ENCODE results near the gene CDPF1. TPM values are rescaled to one million over a fixed set of nuclear protein-coding genes. Genes with fewer than 3 reads are reported as not detected.

CDPF1 gene
- polyA plus RNA-seq, 1 donor from 2014 or later, result 32.7 TPM

DNA sequence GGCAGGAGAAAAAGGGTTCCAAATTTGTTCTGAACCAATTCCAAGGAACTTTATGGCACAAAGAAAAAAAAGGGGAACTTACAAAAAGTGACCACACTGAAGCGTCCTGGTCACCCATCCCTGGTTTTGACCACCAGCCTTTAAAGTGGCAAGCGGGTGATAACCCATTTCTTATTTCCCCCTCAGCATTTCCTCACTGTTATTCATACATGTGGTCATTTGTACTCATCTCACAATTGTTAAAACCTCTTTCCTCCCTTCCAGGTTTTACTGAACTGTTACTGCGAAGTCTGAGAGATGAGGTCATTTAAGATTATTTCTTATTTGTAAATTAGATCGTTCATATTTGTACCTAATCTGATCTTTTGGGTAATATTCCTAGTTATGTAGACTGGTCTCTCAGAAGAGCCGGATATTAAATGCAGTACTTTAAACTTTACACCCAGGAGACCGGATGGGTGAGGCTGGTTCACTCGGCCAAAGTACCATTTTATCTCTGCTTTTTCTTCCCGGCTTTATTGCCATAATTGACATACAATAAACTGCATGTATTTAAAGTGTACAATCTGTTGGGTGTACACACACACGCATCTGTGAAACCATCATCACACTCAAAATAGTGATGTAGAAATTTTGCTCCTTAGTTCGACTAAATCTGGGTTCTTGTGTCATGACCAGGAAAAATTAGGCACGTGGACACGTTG lies 47.0 kb downstream of the CDPF1 start:
- Histone ChIP-seq H3K4me2 (ENCODE audit: low read length) (no peak overlapping the region), H4K20me1 (ENCODE audit: insufficient read depth) (no peaks in the 10 kb centered on the region), H3K27me3 (ENCODE audit: insufficient read depth, low read depth, low read length) (no peaks in the 10 kb centered on the region), H3K9me3 (ENCODE audit: low read length) (peaks cover 6% of the 10 kb centered on the region), H3K79me2 (replicated peaks; ENCODE audit: insufficient read depth, low read length) (no peaks in the 10 kb centered on the region), H3F3A (ENCODE audit: insufficient read depth, low read length, poor library complexity, severe bottlenecking) (no peaks in the 10 kb centered on the region), H3K27ac (ENCODE audit: low read length) (no peak overlapping the region), H3K4me3 (ENCODE audit: low read length) (no peak overlapping the region), H3K9ac (ENCODE audit: low read length) (no peak overlapping the region), H2AFZ (ENCODE audit: low read depth, low read length) (no peak overlapping the region), H3K36me3 (ENCODE audit: insufficient read depth, low read length) (no peaks in the 10 kb centered on the region), H3K9me2 (ENCODE audit: insufficient read depth, low read length) (no peaks in the 10 kb centered on the region)
- TF ChIP-seq POLR2AphosphoS5 (IDR thresholded peaks at IDR 0.05), result no peak
- no peak for TF ChIP-seq MXI1 (conservative IDR thresholded peaks at IDR 0.05; ENCODE audit: poor library complexity, severe bottlenecking)
- TF ChIP-seq SMC3 (conservative IDR thresholded peaks at IDR 0.05; ENCODE audit: poor library complexity), result no peak
- no peak for TF ChIP-seq EP300 (conservative IDR thresholded peaks at IDR 0.05; ENCODE audit: poor library complexity, severe bottlenecking)
- TF ChIP-seq TAF1 (IDR thresholded peaks at IDR 0.05; ENCODE audit: low read depth), result no peak
- TF ChIP-seq EZH2 (IDR thresholded peaks at IDR 0.05; ENCODE audit: borderline replicate concordance, insufficient read depth, low read length, poor library complexity, severe bottlenecking), result no peak
- TF ChIP-seq, protein P1, sequence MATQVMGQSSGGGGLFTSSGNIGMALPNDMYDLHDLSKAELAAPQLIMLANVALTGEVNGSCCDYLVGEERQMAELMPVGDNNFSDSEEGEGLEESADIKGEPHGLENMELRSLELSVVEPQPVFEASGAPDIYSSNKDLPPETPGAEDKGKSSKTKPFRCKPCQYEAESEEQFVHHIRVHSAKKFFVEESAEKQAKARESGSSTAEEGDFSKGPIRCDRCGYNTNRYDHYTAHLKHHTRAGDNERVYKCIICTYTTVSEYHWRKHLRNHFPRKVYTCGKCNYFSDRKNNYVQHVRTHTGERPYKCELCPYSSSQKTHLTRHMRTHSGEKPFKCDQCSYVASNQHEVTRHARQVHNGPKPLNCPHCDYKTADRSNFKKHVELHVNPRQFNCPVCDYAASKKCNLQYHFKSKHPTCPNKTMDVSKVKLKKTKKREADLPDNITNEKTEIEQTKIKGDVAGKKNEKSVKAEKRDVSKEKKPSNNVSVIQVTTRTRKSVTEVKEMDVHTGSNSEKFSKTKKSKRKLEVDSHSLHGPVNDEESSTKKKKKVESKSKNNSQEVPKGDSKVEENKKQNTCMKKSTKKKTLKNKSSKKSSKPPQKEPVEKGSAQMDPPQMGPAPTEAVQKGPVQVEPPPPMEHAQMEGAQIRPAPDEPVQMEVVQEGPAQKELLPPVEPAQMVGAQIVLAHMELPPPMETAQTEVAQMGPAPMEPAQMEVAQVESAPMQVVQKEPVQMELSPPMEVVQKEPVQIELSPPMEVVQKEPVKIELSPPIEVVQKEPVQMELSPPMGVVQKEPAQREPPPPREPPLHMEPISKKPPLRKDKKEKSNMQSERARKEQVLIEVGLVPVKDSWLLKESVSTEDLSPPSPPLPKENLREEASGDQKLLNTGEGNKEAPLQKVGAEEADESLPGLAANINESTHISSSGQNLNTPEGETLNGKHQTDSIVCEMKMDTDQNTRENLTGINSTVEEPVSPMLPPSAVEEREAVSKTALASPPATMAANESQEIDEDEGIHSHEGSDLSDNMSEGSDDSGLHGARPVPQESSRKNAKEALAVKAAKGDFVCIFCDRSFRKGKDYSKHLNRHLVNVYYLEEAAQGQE (IDR thresholded peaks at IDR 0.05; ENCODE audit: borderline replicate concordance), result no peak
- TF ChIP-seq, protein P2, sequence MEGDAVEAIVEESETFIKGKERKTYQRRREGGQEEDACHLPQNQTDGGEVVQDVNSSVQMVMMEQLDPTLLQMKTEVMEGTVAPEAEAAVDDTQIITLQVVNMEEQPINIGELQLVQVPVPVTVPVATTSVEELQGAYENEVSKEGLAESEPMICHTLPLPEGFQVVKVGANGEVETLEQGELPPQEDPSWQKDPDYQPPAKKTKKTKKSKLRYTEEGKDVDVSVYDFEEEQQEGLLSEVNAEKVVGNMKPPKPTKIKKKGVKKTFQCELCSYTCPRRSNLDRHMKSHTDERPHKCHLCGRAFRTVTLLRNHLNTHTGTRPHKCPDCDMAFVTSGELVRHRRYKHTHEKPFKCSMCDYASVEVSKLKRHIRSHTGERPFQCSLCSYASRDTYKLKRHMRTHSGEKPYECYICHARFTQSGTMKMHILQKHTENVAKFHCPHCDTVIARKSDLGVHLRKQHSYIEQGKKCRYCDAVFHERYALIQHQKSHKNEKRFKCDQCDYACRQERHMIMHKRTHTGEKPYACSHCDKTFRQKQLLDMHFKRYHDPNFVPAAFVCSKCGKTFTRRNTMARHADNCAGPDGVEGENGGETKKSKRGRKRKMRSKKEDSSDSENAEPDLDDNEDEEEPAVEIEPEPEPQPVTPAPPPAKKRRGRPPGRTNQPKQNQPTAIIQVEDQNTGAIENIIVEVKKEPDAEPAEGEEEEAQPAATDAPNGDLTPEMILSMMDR (IDR thresholded peaks at IDR 0.05; ENCODE audit: poor library complexity, severe bottlenecking), result no peak
- TF ChIP-seq RAD21 (conservative IDR thresholded peaks at IDR 0.05), result no peak

DNA sequence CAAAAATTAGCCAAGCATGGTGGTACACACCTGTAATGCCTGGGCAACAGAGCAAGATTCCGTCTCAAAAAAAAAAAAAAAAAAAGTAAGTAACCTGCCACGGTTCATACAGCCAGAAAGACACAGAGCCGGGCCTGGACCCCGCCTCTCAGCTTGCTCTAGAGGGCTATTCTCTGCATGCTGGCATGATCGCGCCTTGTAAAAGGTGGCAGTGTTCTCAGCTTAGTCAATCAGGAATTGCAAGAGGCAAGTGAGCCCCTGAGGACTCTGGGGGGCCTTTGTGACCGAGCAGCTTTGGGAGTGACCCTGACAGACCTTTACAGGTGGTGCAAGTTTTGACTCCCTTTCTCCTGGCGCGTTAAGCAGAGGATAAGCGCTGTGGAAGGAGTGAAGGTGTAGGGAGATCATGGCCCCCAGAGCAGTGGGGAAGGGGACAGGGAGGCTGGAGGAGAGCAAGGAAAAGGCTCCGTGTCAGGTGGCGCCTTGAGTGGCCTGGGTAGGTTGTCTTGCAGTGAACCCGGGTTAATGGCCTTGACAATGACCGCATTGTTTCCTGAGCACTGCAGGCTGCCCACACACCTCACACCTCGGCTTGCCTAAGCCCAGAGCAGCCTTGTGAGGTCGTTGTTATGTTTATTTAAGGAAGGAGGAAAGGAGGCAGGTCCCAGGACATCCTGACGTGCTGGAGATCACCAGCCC lies 48.9 kb downstream of the CDPF1 start:
- no peaks in the 10 kb centered on the region for H3F3A ChIP-seq (ENCODE audit: insufficient read depth, low read length, poor library complexity, severe bottlenecking)
- TF ChIP-seq, protein P2 (IDR thresholded peaks at IDR 0.05; ENCODE audit: poor library complexity, severe bottlenecking), result no peak
- TF ChIP-seq EZH2 (IDR thresholded peaks at IDR 0.05; ENCODE audit: borderline replicate concordance, insufficient read depth, low read length, poor library complexity, severe bottlenecking), result no peak
- no peak for TF ChIP-seq RAD21 (conservative IDR thresholded peaks at IDR 0.05)
- TF ChIP-seq SMC3 (conservative IDR thresholded peaks at IDR 0.05; ENCODE audit: poor library complexity), result no peak
- no peak for TF ChIP-seq EP300 (conservative IDR thresholded peaks at IDR 0.05; ENCODE audit: poor library complexity, severe bottlenecking)
- TF ChIP-seq, protein P1 (IDR thresholded peaks at IDR 0.05; ENCODE audit: borderline replicate concordance), result no peak
- no peak for TF ChIP-seq POLR2AphosphoS5 (IDR thresholded peaks at IDR 0.05)
- no peak for TF ChIP-seq MXI1 (conservative IDR thresholded peaks at IDR 0.05; ENCODE audit: poor library complexity, severe bottlenecking)
- no peak overlapping the region for H3K4me2 ChIP-seq (ENCODE audit: low read length)
- H3K9me2 ChIP-seq (ENCODE audit: insufficient read depth, low read length), result no peaks in the 10 kb centered on the region
- H3K79me2 ChIP-seq (replicated peaks; ENCODE audit: insufficient read depth, low read length), result no peaks in the 10 kb centered on the region
- H3K9me3 ChIP-seq (ENCODE audit: low read length), result peaks cover 6% of the 10 kb centered on the region
- no peak overlapping the region for H3K4me3 ChIP-seq (ENCODE audit: low read length)
- H3K27ac ChIP-seq (ENCODE audit: low read length), result no peak overlapping the region
- no peaks in the 10 kb centered on the region for H3K27me3 ChIP-seq (ENCODE audit: insufficient read depth, low read depth, low read length)
- H4K20me1 ChIP-seq (ENCODE audit: insufficient read depth), result no peaks in the 10 kb centered on the region
- H3K9ac ChIP-seq (ENCODE audit: low read length), result no peak overlapping the region
- H3K36me3 ChIP-seq (ENCODE audit: insufficient read depth, low read length), result no peaks in the 10 kb centered on the region
- no peak overlapping the region for H2AFZ ChIP-seq (ENCODE audit: low read depth, low read length)
